HAP-1 (cell line): Measurements from ENCODE around the gene ESD.

Experiments used
- DNase-seq, 2 experiments: peaks; one replicate each; pipeline ENCODE4 v3.0.0-alpha.2; 2016 to 2020; ENCODE audit warnings: low spot score in 2 of 2
- H3K27me3 ChIP-seq: fragments of 250-450 bp; sonication (Bioruptor Pico); 2 replicates; pipeline ENCODE4 v1.5.1; 2020; ENCODE audit warnings: low read depth, mild to moderate bottlenecking, moderate library complexity
- H3K36me3 ChIP-seq: fragments of 250-450 bp; sonication (Bioruptor Pico); replicated peaks from 2 replicates; pipeline ENCODE4 v1.5.1; 2020; ENCODE audit warnings: mild to moderate bottlenecking
- H3K4me1 ChIP-seq: fragments of 250-450 bp; sonication (Bioruptor Pico); 2 replicates; pipeline ENCODE4 v1.5.1; 2020; ENCODE audit warnings: mild to moderate bottlenecking
- H3K4me3 ChIP-seq: fragments of 250-450 bp; sonication (Bioruptor Pico); 2 replicates; pipeline ENCODE4 v1.5.1; 2020; ENCODE audit warnings: mild to moderate bottlenecking, moderate library complexity
- H3K9me3 ChIP-seq: fragments of 250-450 bp; sonication (Bioruptor Pico); 2 replicates; pipeline ENCODE4 v1.5.1; 2020; ENCODE audit warnings: mild to moderate bottlenecking, moderate library complexity
- in situ Hi-C: fragments of 300-500 bp; cut with MboI; formaldehyde crosslinking; loops from 3 replicates; pipeline ENCODE4 v1.14.3; 2020; ENCODE audit warnings: low sequenced_read_pairs, inconsistent platforms, mixed read lengths

The ESD gene

GRCh38 chr13:46726347-46726746 lies 70.6 kb downstream of the ESD start:
- no peaks in the 10 kb centered on the region for H3K9me3 ChIP-seq
- DNase-seq, result no peak
- H3K27me3 ChIP-seq, result no peaks in the 10 kb centered on the region
- in situ Hi-C loops, result no loop called here
- H3K36me3 ChIP-seq, result peaks cover 12% of the 10 kb centered on the region
- H3K4me1 ChIP-seq, result peaks cover 11% of the 10 kb centered on the region
- H3K4me3 ChIP-seq, result no peak overlapping the region
